ENCODE results near the gene BCO2. TPM values are rescaled to one million over a fixed set of nuclear protein-coding genes. Genes with fewer than 3 reads are reported as not detected.
"Not testable (repeated sequence)": the region's sequence is repeated elsewhere in the genome, so short reads cannot be mapped to it uniquely, and the experiment has no call there.

BCO2 gene
- polyA plus RNA-seq, 1 experiment: 0.56 TPM

- no peak for DNase-seq (ENCODE audit: low read depth)
- ChIA-PET CTCF (interaction anchor here (0.6 kb wide), 1 partner anchor 1609 kb away, joined by 4 read pairs; no protein-coding TSS in a partner anchor), POLR2A (no interaction called here)
- H3K4me3 ChIP-seq (ENCODE audit: low read depth, low read length): no peak overlapping the region
- H3K36me3 ChIP-seq (ENCODE audit: control insufficient read depth, insufficient read depth, low read length): no peaks in the 10 kb centered on the region
- TF ChIP-seq CTCF (IDR thresholded peaks at IDR 0.05; ENCODE audit: insufficient read depth, low read depth, low read length): no peak
- H3K27me3 ChIP-seq (ENCODE audit: control insufficient read depth, insufficient read depth, low read length): no peaks in the 10 kb centered on the region
Observed at GRCh38 chr11:112186304-112186703, 11.0 kb downstream of the BCO2 start.

GRCh38 chr11:112195113-112195512, 19.8 kb downstream of the BCO2 start:
- CTCF ChIA-PET: interaction anchor here (1.4 kb wide), 1 partner anchor 85 kb away, joined by 3 read pairs; no protein-coding TSS in a partner anchor
- H3K27me3 ChIP-seq (ENCODE audit: control insufficient read depth, insufficient read depth, low read length); POLR2A ChIA-PET; H3K4me3 ChIP-seq (ENCODE audit: low read depth, low read length); DNase-seq (ENCODE audit: low read depth); H3K36me3 ChIP-seq (ENCODE audit: control insufficient read depth, insufficient read depth, low read length): not testable (repeated sequence)

GRCh38 chr11:112195951-112196351, 20.6 kb downstream of the BCO2 start:
- no peaks in the 10 kb centered on the region for H3K27me3 ChIP-seq (ENCODE audit: control insufficient read depth, insufficient read depth, low read length)
- no peaks in the 10 kb centered on the region for H3K36me3 ChIP-seq (ENCODE audit: control insufficient read depth, insufficient read depth, low read length)
- ChIA-PET POLR2A (interaction anchor here (0.7 kb wide), 2 partner anchors 10 to 23 kb away, joined by 4 to 9 read pairs; no protein-coding TSS in a partner anchor), CTCF (interaction anchor here (0.6 to 1.4 kb wide), 3 partner anchors 84 to 87 kb away, joined by 3 read pairs; no protein-coding TSS in a partner anchor)
- peak; percentile 11 for DNase-seq (ENCODE audit: low read depth)
- no peak for TF ChIP-seq CTCF (IDR thresholded peaks at IDR 0.05; ENCODE audit: insufficient read depth, low read depth, low read length)
- no peak overlapping the region for H3K4me3 ChIP-seq (ENCODE audit: low read depth, low read length)

GRCh38 chr11:112196519-112197087, 21.3 kb downstream of the BCO2 start:
- CTCF ChIA-PET: interaction anchor here (0.6 to 1.4 kb wide), 3 partner anchors 84 to 88 kb away, joined by 3 read pairs; no protein-coding TSS in a partner anchor
- POLR2A ChIA-PET: no interaction called here

GRCh38 chr11:112199101-112199500, 23.8 kb downstream of the BCO2 start:
- H3K27me3 ChIP-seq (ENCODE audit: control insufficient read depth, insufficient read depth, low read length); CTCF ChIA-PET; H3K36me3 ChIP-seq (ENCODE audit: control insufficient read depth, insufficient read depth, low read length); H3K4me3 ChIP-seq (ENCODE audit: low read depth, low read length); DNase-seq (ENCODE audit: low read depth); POLR2A ChIA-PET: not testable (repeated sequence)

More at GRCh38 chr11:112196519-112197087, 21.3 kb downstream of the BCO2 start:
- no peak overlapping the region for H3K4me3 ChIP-seq (ENCODE audit: low read depth, low read length)
- H3K27me3 ChIP-seq (ENCODE audit: control insufficient read depth, insufficient read depth, low read length): no peaks in the 10 kb centered on the region
- no peaks in the 10 kb centered on the region for H3K36me3 ChIP-seq (ENCODE audit: control insufficient read depth, insufficient read depth, low read length)
- TF ChIP-seq CTCF (IDR thresholded peaks at IDR 0.05; ENCODE audit: insufficient read depth, low read depth, low read length): no peak
- no peak for DNase-seq (ENCODE audit: low read depth)

GRCh38 chr11:112200252-112200651, 24.9 kb downstream of the BCO2 start:
- POLR2A ChIA-PET: no interaction called here
- Histone ChIP-seq H3K36me3 (ENCODE audit: control insufficient read depth, insufficient read depth, low read length) (no peaks in the 10 kb centered on the region), H3K4me3 (ENCODE audit: low read depth, low read length) (no peak overlapping the region), H3K27me3 (ENCODE audit: control insufficient read depth, insufficient read depth, low read length) (no peaks in the 10 kb centered on the region)
- CTCF ChIA-PET: interaction anchor here (0.7 to 1.7 kb wide), 3 partner anchors 11 to 1201 kb away, joined by 3 to 6 read pairs (median 3); no protein-coding TSS in a partner anchor
- no peak for TF ChIP-seq CTCF (IDR thresholded peaks at IDR 0.05; ENCODE audit: insufficient read depth, low read depth, low read length)
- DNase-seq (ENCODE audit: low read depth): no peak
